PFSK-1 (cell line): ENCODE results near the gene CRADD.

Experiments
- POLR2AphosphoS5 ChIP-seq: IDR thresholded peaks from 2 replicates; pipeline ENCODE4 v1.6.1; 2012; ENCODE audit warnings: low read depth, mild to moderate bottlenecking, control low read depth, low read length, moderate library complexity
- REST ChIP-seq, 2 experiments: IDR thresholded peaks; 2 replicates each; pipeline versions ENCODE4 v1.6.1 to v1.8.0; 2011 to 2012; ENCODE audit warnings: low read depth in 2 of 2, low read length in 2 of 2, control low read depth in 1 of 2, inconsistent platforms in 1 of 2, mild to moderate bottlenecking in 1 of 2, moderate library complexity in 1 of 2; ENCODE audit not compliant: insufficient read depth in 1 of 2
- TAF1 ChIP-seq: IDR thresholded peaks from 2 replicates; pipeline ENCODE4 v1.6.1; 2012; ENCODE audit warnings: low read length, control low read depth, borderline replicate concordance; ENCODE audit not compliant: insufficient read depth

DNA sequence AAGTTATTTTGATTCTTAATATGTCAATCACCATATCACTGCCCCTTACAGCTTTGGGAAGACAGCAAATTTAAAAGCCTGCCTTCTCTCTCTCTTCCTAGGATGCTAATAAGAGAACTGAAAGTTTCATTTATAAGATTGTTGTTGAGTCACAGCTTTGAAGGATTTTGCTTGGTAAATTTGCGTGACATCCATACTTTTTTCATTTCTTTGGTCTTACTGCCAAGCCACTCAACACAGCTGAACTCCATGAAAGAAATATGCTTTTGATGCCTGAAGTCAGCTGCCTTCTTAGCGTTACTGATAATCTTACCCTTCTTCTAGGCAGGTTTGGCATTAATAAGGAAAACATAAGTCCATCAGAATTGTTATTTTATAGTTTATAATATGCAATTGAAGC, 155.0 kb downstream of the CRADD start:
- TF ChIP-seq TAF1 (no peak), REST (IDR thresholded peaks at IDR 0.05; ENCODE audit: insufficient read depth in 1 of 2, low read depth in 2 of 2, low read length in 2 of 2) (no peak), POLR2AphosphoS5 (no peak)
